ENCODE measurements around the gene ARHGAP28.

- no peak for TF ChIP-seq POLR2A (IDR thresholded peaks at IDR 0.05; ENCODE audit: low read depth, low read length)
- no peak for TF ChIP-seq POLR2AphosphoS5 (IDR thresholded peaks at IDR 0.05; ENCODE audit: low read depth, low read length)
Measured at GRCh38 chr18:6741786-6742185, 12.3 kb downstream of the ARHGAP28 start.

All from GM12892 (cell line).